SK-N-SH (cell line): ENCODE results near the gene PDCD1. TPM values are rescaled to one million over a fixed set of nuclear protein-coding genes. Genes with fewer than 3 reads are reported as not detected.

Experiments used
- CTCF ChIA-PET: fragments of 300-600, 350-600 bp; formaldehyde crosslinking; extraction: SDS; loops from one replicate; lab custom pipeline; 2021; lab: Yijun Ruan, JAX
- POLR2A ChIA-PET: fragments of 350-600 bp; sonication (Branson Sonifier 250); formaldehyde crosslinking; extraction: SDS; loops from one replicate; lab custom pipeline; 2020; ENCODE audit warnings: antibody characterized with exemption, inconsistent platforms; lab: Yijun Ruan, JAX
- DNase-seq: peaks from one replicate; pipeline ENCODE4 v3.0.0; 2012
- H2AFZ ChIP-seq: fragments of 200-600 bp; sonication (generic); 2 replicates; pipeline ENCODE4 v1.8.1; 2016; ENCODE audit warnings: antibody characterized with exemption, mild to moderate bottlenecking, low read depth
- H3F3A ChIP-seq: fragments of 200-600 bp; sonication (generic); replicated peaks from 2 replicates; pipeline ENCODE3; 2016; ENCODE audit warnings: antibody characterized with exemption, mild to moderate bottlenecking; ENCODE audit not compliant: insufficient read depth
- H3K27ac ChIP-seq, 2 experiments: fragments of 200-500 bp in 1 of 2; fragments of 200-600 bp in 1 of 2; sonication (Bioruptor generic) in 1 of 2; sonication (generic), shearing (Covaris generic) in 1 of 2; 2 replicates each; pipeline versions ENCODE4 v1.5.1 to v1.6.1; 2014 to 2016; ENCODE audit warnings: low read depth in 2 of 2, inconsistent platforms in 1 of 2, low read length in 1 of 2, mild to moderate bottlenecking in 1 of 2, mixed read lengths in 1 of 2
- H3K27me3 ChIP-seq: fragments of 200-600 bp; sonication (generic), shearing (Covaris generic); 2 replicates; pipeline ENCODE4 v1.6.1; 2016; ENCODE audit warnings: mixed run types; ENCODE audit not compliant: insufficient read depth
- H3K36me3 ChIP-seq, 2 experiments: fragments of 200-500 bp in 1 of 2; fragments of 200-600 bp in 1 of 2; sonication (Bioruptor generic) in 1 of 2; sonication (generic) in 1 of 2; replicated peaks in 1 of 2; 2 replicates each; pipeline versions ENCODE3 to v1.5.1; 2014 to 2016; ENCODE audit warnings: low read length in 1 of 2, mild to moderate bottlenecking in 1 of 2; ENCODE audit not compliant: insufficient read depth in 2 of 2, control insufficient read depth in 1 of 2
- H3K4me1 ChIP-seq, 2 experiments: fragments of 200-500 bp in 1 of 2; fragments of 200-600 bp in 1 of 2; sonication (Bioruptor generic) in 1 of 2; sonication (generic), shearing (Covaris generic) in 1 of 2; 2 replicates each; pipeline versions ENCODE4 v1.5.1 to v1.6.1; 2014 to 2016; ENCODE audit warnings: low read depth in 1 of 2, low read length in 1 of 2, mixed run types in 1 of 2; ENCODE audit not compliant: insufficient read depth in 2 of 2, control insufficient read depth in 1 of 2
- H3K4me2 ChIP-seq: fragments of 200-600 bp; sonication (generic), shearing (Covaris generic); 2 replicates; pipeline ENCODE4 v1.6.1; 2017; ENCODE audit warnings: mixed run types
- H3K4me3 ChIP-seq, 2 experiments: fragments of 200-500 bp in 1 of 2; fragments of 200-600 bp in 1 of 2; sonication (Bioruptor generic) in 1 of 2; sonication (generic), shearing (Covaris generic) in 1 of 2; 2 replicates each; pipeline versions ENCODE4 v1.5.1 to v1.8.1; 2014 to 2016; ENCODE audit warnings: low read depth in 2 of 2, inconsistent platforms in 1 of 2, low read length in 1 of 2, mild to moderate bottlenecking in 1 of 2, mixed read lengths in 1 of 2, moderate library complexity in 1 of 2
- H3K79me2 ChIP-seq: fragments of 200-600 bp; sonication (generic); 2 replicates; pipeline ENCODE4 v1.8.1; 2017; ENCODE audit warnings: mild to moderate bottlenecking; ENCODE audit not compliant: insufficient read depth
- H3K9ac ChIP-seq: fragments of 200-600 bp; sonication (generic); 2 replicates; pipeline ENCODE4 v1.6.1; 2017; ENCODE audit warnings: mixed run types
- H3K9me2 ChIP-seq: fragments of 200-600 bp; sonication (generic); 2 replicates; pipeline ENCODE4 v1.6.1; 2017; ENCODE audit warnings: mixed run types
- H3K9me3 ChIP-seq: fragments of 200-600 bp; sonication (generic); 2 replicates; pipeline ENCODE4 v1.6.1; 2017; ENCODE audit warnings: mixed run types, mild to moderate bottlenecking, moderate library complexity
- H4K20me1 ChIP-seq: fragments of 200-600 bp; sonication (generic); 2 replicates; pipeline ENCODE4 v1.6.1; 2017; ENCODE audit warnings: mild to moderate bottlenecking, mixed run types; ENCODE audit not compliant: insufficient read depth
- CHD2 ChIP-seq: fragments of 150-350 bp; IDR thresholded peaks from 2 replicates; pipeline ENCODE4 v1.6.1; 2018; ENCODE audit warnings: low read length; ENCODE audit not compliant: partially characterized antibody
- CTCF ChIP-seq: fragments of 200-600 bp; sonication (generic); IDR thresholded peaks from 2 replicates; pipeline ENCODE4 v1.6.1; 2017; ENCODE audit warnings: antibody characterized with exemption, mild to moderate bottlenecking, moderate library complexity
- EP300 ChIP-seq, 2 experiments: IDR thresholded peaks; 2 replicates each; pipeline versions ENCODE4 v1.4.0 to v1.6.1; 2012; ENCODE audit warnings: borderline replicate concordance in 1 of 2, low read depth in 1 of 2, low read length in 1 of 2
- FOXJ3 ChIP-seq: sonication (generic); formaldehyde crosslinking; IDR thresholded peaks from 2 replicates; pipeline ENCODE4 v1.5.1; 2020; ENCODE audit warnings: mild to moderate bottlenecking, missing genetic modification reagents
- FOXM1 ChIP-seq: IDR thresholded peaks from 2 replicates; pipeline ENCODE4 v1.4.0; 2012; ENCODE audit warnings: low read depth, mild to moderate bottlenecking
- GABPA ChIP-seq: IDR thresholded peaks from 2 replicates; pipeline ENCODE4 v1.4.0; 2012; ENCODE audit warnings: low read depth, mild to moderate bottlenecking
- IRF3 ChIP-seq: fragments of 150-350 bp; IDR thresholded peaks from 2 replicates; pipeline ENCODE4 v1.6.1; 2016; ENCODE audit warnings: mild to moderate bottlenecking, low read depth, low read length
- NFIC ChIP-seq: IDR thresholded peaks from 2 replicates; pipeline ENCODE4 v1.4.0; 2012; ENCODE audit warnings: borderline replicate concordance
- NRF1 ChIP-seq: IDR thresholded peaks from 2 replicates; pipeline ENCODE4 v1.6.1; 2012; ENCODE audit warnings: low read depth, mild to moderate bottlenecking, low read length
- RAD21 ChIP-seq: IDR thresholded peaks from 2 replicates; pipeline ENCODE4 v1.6.1; 2012; ENCODE audit warnings: mild to moderate bottlenecking, low read length
- RCOR1 ChIP-seq: fragments of 150-350 bp; IDR thresholded peaks from 2 replicates; pipeline ENCODE4 v1.6.1; 2017; ENCODE audit warnings: antibody characterized with exemption, low read length
- REST ChIP-seq: IDR thresholded peaks from 2 replicates; pipeline ENCODE4 v1.6.1; 2012; ENCODE audit warnings: mild to moderate bottlenecking, low read depth, low read length, moderate library complexity
- SIN3A ChIP-seq: IDR thresholded peaks from 2 replicates; pipeline ENCODE4 v1.6.1; 2012; ENCODE audit warnings: low read depth, mild to moderate bottlenecking, low read length, moderate library complexity, borderline replicate concordance
- TCF12 ChIP-seq: IDR thresholded peaks from 2 replicates; pipeline ENCODE4 v1.4.0; 2012
- USF2 ChIP-seq: fragments of 150-350 bp; IDR thresholded peaks from 2 replicates; pipeline ENCODE4 v1.6.1; 2017; ENCODE audit warnings: antibody characterized with exemption, low read length, low read depth, borderline replicate concordance
- WGBS: methylation state at CpG from one replicate; pipeline ENCODE4 v1.1.6; 2017; ENCODE audit warnings: low lambda C conversion rate; 5-methylcytosine and 5-hydroxymethylcytosine counted together
- polyA plus RNA-seq, 3 experiments: library from polyadenylated mRNA; depleted of rRNA; stranded (reverse); fragments of >200 nt; gene quantifications; 2 replicates each; pipeline ENCODE4 v1.2.3, GENCODE V29; 2012

Gene PDCD1
- polyA plus RNA-seq, 1 of the 3 experiments (the other 2 are of a cell fraction), result not detected

DNA sequence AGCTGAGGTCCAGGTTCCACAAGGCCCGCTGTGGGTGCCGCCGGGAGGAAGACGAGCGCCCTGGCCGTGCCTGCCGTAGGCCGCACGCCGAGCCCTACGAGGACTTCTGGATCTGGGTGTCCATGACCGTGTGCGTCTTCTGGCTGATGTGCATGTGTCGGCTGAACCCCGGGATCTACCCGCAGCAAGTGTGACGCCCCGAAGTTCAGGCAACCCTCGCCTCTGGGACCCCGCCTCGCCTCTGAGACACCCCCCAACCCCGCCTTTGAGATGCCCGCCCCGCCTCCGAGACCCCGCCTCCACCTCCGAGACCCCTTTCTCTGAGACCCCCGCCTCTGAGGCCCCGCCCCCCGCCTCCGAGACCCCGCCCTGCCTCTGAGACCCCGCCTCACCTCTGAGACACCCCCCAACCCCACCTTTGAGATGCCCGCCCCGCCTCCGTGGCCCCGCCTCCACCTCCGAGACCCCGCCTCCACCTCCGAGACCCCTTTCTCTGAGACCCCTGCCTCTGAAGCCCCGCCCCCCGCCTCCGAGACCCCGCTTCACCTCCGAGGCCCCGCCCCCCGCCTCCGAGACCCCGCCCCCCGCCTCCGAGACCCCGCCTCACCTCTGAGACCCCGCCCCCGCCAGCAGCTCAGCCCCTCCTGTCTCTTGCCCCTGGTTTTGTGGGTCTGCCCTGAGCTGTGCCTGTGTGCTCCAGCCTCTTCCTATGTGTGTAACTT lies 14.5 kb upstream of the PDCD1 start:
- Histone ChIP-seq H3K79me2 (no peaks in the 10 kb centered on the region), H3K36me3 (no peaks in the 10 kb centered on the region), H3K4me1 (peaks cover 0 to 6% of the 10 kb centered on the region in 2 experiments; a peak in 1 of 4 replicates), H3K9ac (no peak overlapping the region), H3K27ac (no peak overlapping the region), H3F3A (no peaks in the 10 kb centered on the region), H4K20me1 (no peaks in the 10 kb centered on the region), H3K9me3 (no peaks in the 10 kb centered on the region), H3K27me3 (no peaks in the 10 kb centered on the region), H2AFZ (no peak overlapping the region), H3K4me3 (no peak overlapping the region), H3K4me2 (no peak overlapping the region), H3K9me2 (no peaks in the 10 kb centered on the region)
- ChIA-PET CTCF (interaction anchor here (0.8 kb wide), 1 partner anchor 139 kb away, joined by 3 read pairs; the partner anchor contains the start of gene D2HGDH), POLR2A (no interaction called here)
- DNase-seq, result peak; percentile 71
- TF ChIP-seq FOXJ3 (no peak), USF2 (no peak), RAD21 (no peak), CTCF (no peak), IRF3 (no peak), GABPA (no peak)
- 78% methylated on average over 40 of the region's 54 CpGs for whole genome bisulfite sequencing

DNA sequence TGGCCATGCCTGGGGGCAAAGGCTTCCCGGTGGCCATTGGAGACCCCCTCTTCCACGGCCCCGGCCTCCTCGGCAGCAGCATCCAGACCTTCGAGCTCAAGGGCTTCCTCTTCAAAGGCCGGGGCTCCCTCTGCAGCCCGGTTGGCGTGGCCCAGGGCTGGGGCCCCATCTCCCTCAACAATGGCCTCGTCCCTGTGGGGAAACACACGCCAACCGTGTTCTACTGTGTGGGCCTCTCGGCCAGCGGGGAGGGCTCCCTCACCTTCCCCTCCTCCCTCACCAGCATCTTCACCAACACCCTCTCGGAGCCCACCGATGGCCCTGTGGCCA lies 13.6 kb upstream of the PDCD1 start:
- ChIA-PET POLR2A (no interaction called here), CTCF (no interaction called here)
- Histone ChIP-seq H3K4me2 (no peak overlapping the region), H3K36me3 (no peaks in the 10 kb centered on the region), H3K4me3 (no peak overlapping the region), H3F3A (no peaks in the 10 kb centered on the region), H2AFZ (no peak overlapping the region), H3K9me3 (no peaks in the 10 kb centered on the region), H3K9me2 (no peaks in the 10 kb centered on the region), H3K27ac (no peak overlapping the region), H3K9ac (no peak overlapping the region), H3K27me3 (no peaks in the 10 kb centered on the region), H3K79me2 (no peaks in the 10 kb centered on the region), H4K20me1 (no peaks in the 10 kb centered on the region), H3K4me1 (peaks cover 0 to 4% of the 10 kb centered on the region in 2 experiments; a peak in 1 of 4 replicates)
- WGBS, result 87% methylated on average over 11 of the region's 15 CpGs
- no peak for DNase-seq
- TF ChIP-seq RCOR1 (no peak), REST (no peak), NRF1 (no peak), CHD2 (no peak), EP300 (IDR thresholded peaks at IDR 0.05; ENCODE audit: borderline replicate concordance in 1 of 2, low read depth in 1 of 2, low read length in 1 of 2) (no peak), FOXM1 (no peak), TCF12 (no peak), SIN3A (no peak), RAD21 (no peak), IRF3 (no peak), CTCF (no peak), NFIC (no peak)
